Measurements from ENCODE around the gene FCHSD2. TPM values are rescaled to one million over a fixed set of nuclear protein-coding genes. Genes with fewer than 3 reads are reported as not detected.

The FCHSD2 gene
- total and polyA plus RNA-seq, 9 donors, result 18.6 to 68.5 (median 53.8) TPM

DNA sequence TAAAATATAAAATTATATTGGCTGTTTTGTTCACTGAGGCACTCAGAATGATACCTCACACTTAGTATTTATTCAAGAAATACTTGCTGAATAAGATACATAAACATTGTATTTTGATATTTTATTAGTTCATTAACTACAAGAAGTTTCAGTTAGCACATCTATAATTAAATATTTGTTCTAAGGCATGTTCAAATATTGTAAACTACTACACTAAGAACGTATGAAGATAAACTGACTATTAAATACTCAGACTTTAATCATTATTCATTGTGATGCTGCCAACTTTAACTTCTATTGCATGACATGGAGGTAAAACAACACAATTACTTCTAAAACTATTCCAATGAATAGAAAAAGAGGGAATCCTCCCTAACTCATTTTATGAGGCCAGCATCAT is 198.5 kb downstream of the FCHSD2 start:
- TF ChIP-seq POLR2A (IDR thresholded peaks at IDR 0.05), result no peak
- TF ChIP-seq, protein P1, sequence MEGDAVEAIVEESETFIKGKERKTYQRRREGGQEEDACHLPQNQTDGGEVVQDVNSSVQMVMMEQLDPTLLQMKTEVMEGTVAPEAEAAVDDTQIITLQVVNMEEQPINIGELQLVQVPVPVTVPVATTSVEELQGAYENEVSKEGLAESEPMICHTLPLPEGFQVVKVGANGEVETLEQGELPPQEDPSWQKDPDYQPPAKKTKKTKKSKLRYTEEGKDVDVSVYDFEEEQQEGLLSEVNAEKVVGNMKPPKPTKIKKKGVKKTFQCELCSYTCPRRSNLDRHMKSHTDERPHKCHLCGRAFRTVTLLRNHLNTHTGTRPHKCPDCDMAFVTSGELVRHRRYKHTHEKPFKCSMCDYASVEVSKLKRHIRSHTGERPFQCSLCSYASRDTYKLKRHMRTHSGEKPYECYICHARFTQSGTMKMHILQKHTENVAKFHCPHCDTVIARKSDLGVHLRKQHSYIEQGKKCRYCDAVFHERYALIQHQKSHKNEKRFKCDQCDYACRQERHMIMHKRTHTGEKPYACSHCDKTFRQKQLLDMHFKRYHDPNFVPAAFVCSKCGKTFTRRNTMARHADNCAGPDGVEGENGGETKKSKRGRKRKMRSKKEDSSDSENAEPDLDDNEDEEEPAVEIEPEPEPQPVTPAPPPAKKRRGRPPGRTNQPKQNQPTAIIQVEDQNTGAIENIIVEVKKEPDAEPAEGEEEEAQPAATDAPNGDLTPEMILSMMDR (IDR thresholded peaks at IDR 0.05), result no peak
- TF ChIP-seq EP300 (IDR thresholded peaks at IDR 0.05), result no peak
- H3K4me3 ChIP-seq, result no peak overlapping the region
- no peaks in the 10 kb centered on the region for H3K36me3 ChIP-seq
- intact Hi-C loops (cut with DNase I), result no loop called here
- DNase-seq, result no peak
- 7 to 20% (median 19%) methylated on average over 1 of the region's 1 CpG for WGBS, 3 donors
- H3K27ac ChIP-seq, result no peak overlapping the region
- no peaks in the 10 kb centered on the region for H3K4me1 ChIP-seq (ENCODE audit: insufficient read depth)
- H3K9me3 ChIP-seq, result no peaks in the 10 kb centered on the region
- no peaks in the 10 kb centered on the region for H3K27me3 ChIP-seq

DNA sequence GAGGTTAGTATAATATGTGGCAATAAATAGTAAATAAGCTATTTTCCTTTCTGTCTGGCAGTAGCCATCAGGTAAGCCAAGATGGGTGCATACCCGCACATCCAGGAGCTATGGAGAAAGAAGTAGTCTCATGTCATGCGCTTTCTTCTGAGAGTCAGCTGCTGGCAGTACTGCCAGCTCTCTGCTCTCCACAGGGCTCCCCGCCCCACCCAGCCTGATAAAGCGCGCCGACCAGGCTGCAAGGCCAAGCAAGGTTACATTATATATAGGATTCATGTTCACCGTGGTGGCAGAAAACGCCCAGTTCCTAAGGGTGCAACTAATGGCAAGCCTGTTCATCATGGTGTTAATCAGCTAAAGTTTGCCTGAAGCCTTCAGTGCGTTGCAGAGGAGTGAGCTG is 201.7 kb downstream of the FCHSD2 start:
- Histone ChIP-seq H3K27ac (no peak overlapping the region), H3K27me3 (no peaks in the 10 kb centered on the region), H3K4me3 (no peak overlapping the region), H3K4me1 (ENCODE audit: insufficient read depth) (peaks cover 2% of the 10 kb centered on the region), H3K36me3 (no peaks in the 10 kb centered on the region), H3K9me3 (no peaks in the 10 kb centered on the region)
- no peak for TF ChIP-seq EP300 (IDR thresholded peaks at IDR 0.05)
- TF ChIP-seq POLR2A (IDR thresholded peaks at IDR 0.05), result no peak
- TF ChIP-seq, protein P1 (IDR thresholded peaks at IDR 0.05), result no peak
- DNase-seq, result no peak
- WGBS, 3 donors, result 96 to 97% (median 96%) methylated on average over 9 of the region's 9 CpGs
- intact Hi-C loops (cut with DNase I), result no loop called here

DNA sequence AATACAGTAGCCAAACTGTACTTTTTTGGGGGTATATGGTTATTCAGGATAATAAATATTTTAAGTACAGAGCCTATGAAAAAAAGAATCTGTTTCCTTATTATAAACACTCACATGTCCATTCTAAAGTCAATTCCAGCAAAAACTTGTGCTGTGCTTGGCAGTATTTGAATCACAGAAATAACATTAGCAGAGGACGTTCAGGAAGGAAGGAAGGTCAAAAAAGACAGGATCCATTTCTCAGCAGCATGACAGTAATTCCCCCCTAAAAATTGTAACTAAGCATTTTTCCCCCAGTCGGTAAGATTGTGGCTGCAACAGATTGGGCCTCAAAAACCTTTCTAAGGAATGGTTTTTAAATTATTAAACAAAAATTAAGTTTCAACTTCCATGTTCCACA is 203.1 kb downstream of the FCHSD2 start:
- no peaks in the 10 kb centered on the region for H3K36me3 ChIP-seq
- WGBS, 3 donors, result 41 to 57% (median 42%) methylated on average over 2 of the region's 2 CpGs
- intact Hi-C loops (cut with DNase I), result no loop called here
- DNase-seq, result no peak
- no peak overlapping the region for H3K27ac ChIP-seq
- H3K9me3 ChIP-seq, result no peaks in the 10 kb centered on the region
- H3K27me3 ChIP-seq, result no peaks in the 10 kb centered on the region
- no peak for TF ChIP-seq EP300 (IDR thresholded peaks at IDR 0.05)
- TF ChIP-seq, protein P1 (IDR thresholded peaks at IDR 0.05), result no peak
- TF ChIP-seq POLR2A (IDR thresholded peaks at IDR 0.05), result no peak
- H3K4me3 ChIP-seq, result no peak overlapping the region
- H3K4me1 ChIP-seq (ENCODE audit: insufficient read depth), result peaks cover 2% of the 10 kb centered on the region

DNA sequence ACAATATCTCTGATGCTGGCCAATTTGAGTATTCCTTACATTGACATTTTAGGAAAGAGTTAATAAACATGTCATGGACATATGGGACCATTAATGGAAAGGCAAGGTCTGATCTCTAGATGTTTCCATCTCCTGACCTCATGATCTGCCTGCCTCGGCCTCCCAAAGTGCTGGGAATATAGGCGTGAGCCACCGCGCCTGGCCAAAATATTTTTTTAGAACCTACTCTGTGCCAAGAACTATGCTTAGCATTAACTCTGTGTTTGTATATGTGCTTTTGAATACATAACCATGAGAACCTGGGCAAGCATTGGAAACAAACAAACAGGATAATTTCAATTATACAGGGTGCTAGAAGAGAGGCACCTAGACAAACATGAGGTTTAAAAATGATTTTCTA is 204.7 kb downstream of the FCHSD2 start:
- no peaks in the 10 kb centered on the region for H3K9me3 ChIP-seq
- intact Hi-C loops (cut with DNase I), result no loop called here
- no peak overlapping the region for H3K4me3 ChIP-seq
- TF ChIP-seq, protein P1 (IDR thresholded peaks at IDR 0.05), result no peak
- no peak for TF ChIP-seq POLR2A (IDR thresholded peaks at IDR 0.05)
- DNase-seq, result no peak
- no peaks in the 10 kb centered on the region for H3K27me3 ChIP-seq
- H3K27ac ChIP-seq, result no peak overlapping the region
- peaks cover 4% of the 10 kb centered on the region for H3K4me1 ChIP-seq (ENCODE audit: insufficient read depth)
- no peaks in the 10 kb centered on the region for H3K36me3 ChIP-seq
- WGBS, 3 donors, result 84 to 85% (median 84%) methylated on average over 4 of the region's 4 CpGs

DNA sequence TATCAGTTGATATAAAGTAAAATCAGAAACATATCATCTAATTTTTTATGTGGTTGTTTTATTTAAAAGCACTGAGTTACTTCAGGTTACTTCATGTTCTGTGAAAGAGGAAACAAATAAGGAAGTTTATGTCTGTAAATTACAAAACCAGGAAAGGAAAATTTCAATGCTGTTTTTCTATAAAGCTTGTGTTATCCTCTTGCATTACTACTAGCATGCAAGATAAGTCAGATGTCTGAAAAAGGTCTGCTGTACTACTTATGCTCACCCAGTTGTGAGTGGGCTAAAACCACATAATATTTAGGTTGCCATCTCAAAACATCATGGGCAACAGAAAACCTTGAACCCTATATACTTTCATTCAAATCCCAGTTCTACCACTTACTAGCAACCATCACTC is 206.4 kb downstream of the FCHSD2 start:
- DNase-seq, result no peak
- no peaks in the 10 kb centered on the region for H3K36me3 ChIP-seq
- intact Hi-C loops (cut with DNase I), result no loop called here
- H3K27ac ChIP-seq, result no peak overlapping the region
- no peaks in the 10 kb centered on the region for H3K9me3 ChIP-seq
- no peaks in the 10 kb centered on the region for H3K27me3 ChIP-seq
- peaks cover 4% of the 10 kb centered on the region for H3K4me1 ChIP-seq (ENCODE audit: insufficient read depth)
- no peak for TF ChIP-seq POLR2A (IDR thresholded peaks at IDR 0.05)
- TF ChIP-seq EP300 (IDR thresholded peaks at IDR 0.05), result no peak
- TF ChIP-seq, protein P1 (IDR thresholded peaks at IDR 0.05), result no peak
- no peak overlapping the region for H3K4me3 ChIP-seq
